Measurements from ENCODE around the gene SWI5.
A peak's percentile ranks its signal among the peaks of the same experiment; 100 is the strongest.

SWI5 gene

GRCh38 chr9:128321343-128321742 lies 45.3 kb downstream of the SWI5 start:
- DNase-seq (ENCODE audit: low spot score), result no peak

GRCh38 chr9:128321879-128322403 lies 45.9 kb downstream of the SWI5 start:
- DNase-seq (ENCODE audit: low spot score), result no peak

- DNase-seq (ENCODE audit: low spot score), result peak; percentile 95
Measured at GRCh38 chr9:128322404-128323211, 46.5 kb downstream of the SWI5 start, which contains the start of the genes COQ4 and TRUB2. Gene COQ4, plus strand, starts transcription at chr9:128322839. Its CDS starts 20 bp downstream, at chr9:128322859. Gene TRUB2, minus strand, starts transcription at chr9:128322447. Its CDS starts 39 bp downstream, at chr9:128322408.

GRCh38 chr9:128323212-128323730 lies 47.2 kb downstream of the SWI5 start:
- peak; percentile 43 for DNase-seq (ENCODE audit: low spot score)

- no peak for DNase-seq (ENCODE audit: low spot score)
Measured at GRCh38 chr9:128323791-128324190, 47.7 kb downstream of the SWI5 start.

- DNase-seq (ENCODE audit: low spot score), result no peak
Measured at GRCh38 chr9:128324401-128324800, 48.3 kb downstream of the SWI5 start.

- no peak for DNase-seq (ENCODE audit: low spot score)
Measured at GRCh38 chr9:128325629-128326028, 49.6 kb downstream of the SWI5 start.

GRCh38 chr9:128333451-128333869 lies 57.4 kb downstream of the SWI5 start:
- DNase-seq (ENCODE audit: low spot score), result no peak

- DNase-seq (ENCODE audit: low spot score), result no peak
Measured at GRCh38 chr9:128335161-128335560, 59.1 kb downstream of the SWI5 start.

GRCh38 chr9:128335914-128336313 lies 59.8 kb downstream of the SWI5 start:
- DNase-seq (ENCODE audit: low spot score), result no peak

GRCh38 chr9:128337936-128338335 lies 61.9 kb downstream of the SWI5 start:
- DNase-seq (ENCODE audit: low spot score), result no peak
